K562 (cell line): ENCODE measurements around the gene GFOD1. TPM values are rescaled to one million over a fixed set of nuclear protein-coding genes. Genes with fewer than 3 reads are reported as not detected.

Source experiments
- ATAC-seq: fragments of 200-7000 bp; cut with Tn5 transposase; 3 replicates; pipeline ENCODE4 v1.9.1; 2020; ENCODE audit warnings: moderate library complexity
- BruUV-seq: library from RNA; stranded (reverse); fragments of 400-500 nt; replicated peaks from 2 replicates; lab custom pipeline; 2021; lab: Mats Ljungman, UMichigan
- CTCF ChIA-PET: fragments of 300-600 bp; formaldehyde crosslinking; extraction: SDS; loops from one replicate; lab custom pipeline; 2021; ENCODE audit warnings: low intra/inter-chr PET ratio; lab: Yijun Ruan, JAX
- POLR2A ChIA-PET: fragments of 300-600, 350-650 bp; sonication (Branson Sonifier 250); formaldehyde crosslinking; extraction: SDS; loops from one replicate; lab custom pipeline; 2021; ENCODE audit warnings: antibody characterized with exemption, inconsistent platforms; lab: Yijun Ruan, JAX
- DNase-seq, 4 experiments: peaks; one replicate each; pipeline versions ENCODE4 v3.0.0 to v3.0.0-alpha.2; 2011 to 2018; ENCODE audit warnings: low spot score in 3 of 4, mixed read lengths in 3 of 4; ENCODE audit errors: extremely low read depth in 1 of 4
- FAIRE-seq: peaks from 2 replicates; lab custom pipeline; 2011; peaks lifted over from hg19 to GRCh38; lab: Jason Lieb, UNC
- H2AFZ ChIP-seq: 2 replicates; pipeline ENCODE4 v1.6.0; 2011; ENCODE audit warnings: low read depth, low read length, control low read depth, inconsistent platforms
- H3K27ac ChIP-seq: fragments of 200-600 bp; 3 replicates; pipeline ENCODE4 v1.8.0; 2011; ENCODE audit warnings: low read depth, mild to moderate bottlenecking, control low read depth, inconsistent platforms, low read length, moderate library complexity, mixed read lengths; ENCODE audit errors: extremely low read depth
- H3K27me3 ChIP-seq, 2 experiments: fragments of 300-600 bp in 1 of 2; 2 replicates in 1 of 2; 3 replicates in 1 of 2; pipeline versions ENCODE4 v1.6.0 to v1.8.0; 2011; ENCODE audit warnings: inconsistent platforms in 2 of 2, low read length in 2 of 2, mild to moderate bottlenecking in 1 of 2, mixed read lengths in 1 of 2, moderate library complexity in 1 of 2; ENCODE audit not compliant: control insufficient read depth in 2 of 2, insufficient read depth in 2 of 2
- H3K36me3 ChIP-seq: fragments of 300-600 bp; 3 replicates; pipeline ENCODE4 v1.8.0; 2011; ENCODE audit warnings: mild to moderate bottlenecking, low read length, inconsistent platforms; ENCODE audit not compliant: control insufficient read depth, insufficient read depth
- H3K4me1 ChIP-seq, 2 experiments: fragments of 200-600 bp in 1 of 2; replicated peaks in 1 of 2; 2 replicates in 1 of 2; 3 replicates in 1 of 2; pipeline versions ENCODE4 v1.5.1 to v1.8.0; 2011; ENCODE audit warnings: inconsistent platforms in 2 of 2, low read length in 2 of 2, mild to moderate bottlenecking in 1 of 2, mixed read lengths in 1 of 2, moderate library complexity in 1 of 2; ENCODE audit not compliant: control insufficient read depth in 2 of 2, insufficient read depth in 2 of 2
- H3K4me2 ChIP-seq: 2 replicates; pipeline ENCODE4 v1.6.1; 2011; ENCODE audit warnings: low read length, control low read depth, inconsistent platforms, mixed read lengths; ENCODE audit not compliant: insufficient read depth
- H3K4me3 ChIP-seq: fragments of 200-600 bp; sonication (generic), shearing (Covaris generic); 2 replicates; pipeline ENCODE4 v1.5.1; 2016; ENCODE audit warnings: control low read depth, inconsistent platforms
- H3K79me2 ChIP-seq: fragments of 200-600 bp; 3 replicates; pipeline ENCODE4 v1.8.0; 2011; ENCODE audit warnings: low read length, inconsistent platforms; ENCODE audit not compliant: control insufficient read depth, insufficient read depth
- H3K9ac ChIP-seq, 2 experiments: 2 replicates each; pipeline versions ENCODE4 v1.6.0 to v1.6.1; 2011; ENCODE audit warnings: low read depth in 2 of 2, low read length in 2 of 2, control low read depth in 1 of 2, inconsistent platforms in 1 of 2, mild to moderate bottlenecking in 1 of 2, mixed read lengths in 1 of 2; ENCODE audit not compliant: insufficient read depth in 1 of 2
- H3K9me1 ChIP-seq: one replicate; pipeline ENCODE4 v1.6.0; 2011; ENCODE audit warnings: inconsistent platforms, mild to moderate bottlenecking, low read length, moderate library complexity; ENCODE audit not compliant: control insufficient read depth, insufficient read depth
- H3K9me3 ChIP-seq: replicated peaks from 2 replicates; pipeline ENCODE4 v1.5.1; 2011; ENCODE audit warnings: low read depth, low read length, inconsistent platforms; ENCODE audit not compliant: control insufficient read depth, insufficient read depth
- H4K20me1 ChIP-seq: replicated peaks from 2 replicates; pipeline ENCODE4 v1.6.1; 2011; ENCODE audit warnings: low read length, inconsistent platforms, mixed read lengths; ENCODE audit not compliant: control insufficient read depth, insufficient read depth
- ARID3B ChIP-seq: fragments of 250-450 bp; sonication (Bioruptor Pico); IDR thresholded peaks from 2 replicates; pipeline ENCODE4 v1.4.0; 2020; ENCODE audit warnings: borderline replicate concordance
- CBFA2T3 ChIP-seq: fragments of 450-650 bp; IDR thresholded peaks from 2 replicates; pipeline ENCODE4 v1.6.1; 2017
- ELK1 ChIP-seq: sonication (generic); formaldehyde crosslinking; IDR thresholded peaks from 2 replicates; pipeline ENCODE4 v1.8.1; 2022; ENCODE audit warnings: missing genetic modification reagents
- FOSL1 ChIP-seq: fragments of 200-800 bp; sonication (Bioruptor generic); conservative IDR thresholded peaks from 2 replicates; pipeline ENCODE4 v1.6.1; 2016; ENCODE audit warnings: missing genetic modification characterization, missing compliant biosample characterization
- FOXJ2 ChIP-seq: fragments of 200-800 bp; sonication (Bioruptor generic); IDR thresholded peaks from 2 replicates; pipeline ENCODE4 v1.6.1; 2016; ENCODE audit warnings: missing genetic modification characterization, missing compliant biosample characterization
- FOXP1 ChIP-seq: sonication (generic); formaldehyde crosslinking; IDR thresholded peaks from 2 replicates; pipeline ENCODE4 v1.8.0; 2022; ENCODE audit warnings: mild to moderate bottlenecking, missing genetic modification reagents
- GABPB2 ChIP-seq: fragments of 250-450 bp; sonication (Bioruptor Pico); conservative IDR thresholded peaks from 2 replicates; pipeline ENCODE4 v1.5.1; 2021; ENCODE audit warnings: mild to moderate bottlenecking
- MBD2 ChIP-seq: sonication (generic); IDR thresholded peaks from 2 replicates; pipeline ENCODE4 v1.6.1; 2016; ENCODE audit warnings: low read depth, borderline replicate concordance
- MTF1 ChIP-seq: fragments of 250-450 bp; sonication (Bioruptor Pico); IDR thresholded peaks from 2 replicates; pipeline ENCODE4 v1.9.0; 2021; ENCODE audit warnings: moderate library complexity, mild to moderate bottlenecking, inconsistent platforms, borderline replicate concordance
- NELFE ChIP-seq: IDR thresholded peaks from 2 replicates; pipeline ENCODE4 v1.6.1; 2011; ENCODE audit warnings: mild to moderate bottlenecking; ENCODE audit not compliant: insufficient read depth, insufficient read length
- NFIC ChIP-seq: fragments of 450-650 bp; IDR thresholded peaks from 2 replicates; pipeline ENCODE4 v1.6.1; 2017; ENCODE audit warnings: mild to moderate bottlenecking, inconsistent platforms
- NFXL1 ChIP-seq: fragments of 450-650 bp; formaldehyde crosslinking; IDR thresholded peaks from 2 replicates; pipeline ENCODE4 v1.4.0; 2021; ENCODE audit warnings: mild to moderate bottlenecking
- RBM34 ChIP-seq: fragments of 200-400 bp; formaldehyde crosslinking; IDR thresholded peaks from 2 replicates; pipeline ENCODE4 v1.6.1; 2018; ENCODE audit warnings: low read length, borderline replicate concordance; ENCODE audit not compliant: insufficient read depth
- SAP30 ChIP-seq: fragments of 200-600 bp; sonication (generic); IDR thresholded peaks from 2 replicates; pipeline ENCODE4 v1.6.1; 2012; ENCODE audit warnings: borderline replicate concordance, low read depth, mild to moderate bottlenecking, moderate library complexity, low read length, control low read depth, inconsistent platforms; ENCODE audit not compliant: insufficient read depth, poor library complexity, severe bottlenecking
- SMAD1 ChIP-seq: fragments of 150-350 bp; IDR thresholded peaks from 2 replicates; pipeline ENCODE4 v1.6.1; 2014; ENCODE audit warnings: low read length, low read depth; ENCODE audit not compliant: partially characterized antibody
- STAT5A ChIP-seq: IDR thresholded peaks from 2 replicates; pipeline ENCODE4 v1.6.1; 2012; ENCODE audit warnings: low read length, inconsistent platforms, borderline replicate concordance
- ZBTB43 ChIP-seq: sonication (generic); formaldehyde crosslinking; IDR thresholded peaks from 2 replicates; pipeline ENCODE4 v1.8.0; 2023; ENCODE audit warnings: mild to moderate bottlenecking, missing genetic modification reagents
- ZNF143 ChIP-seq: sonication (generic); formaldehyde crosslinking; IDR thresholded peaks from 2 replicates; pipeline ENCODE4 v1.9.0; 2022; ENCODE audit warnings: mild to moderate bottlenecking, missing genetic modification reagents
- ZNF24 ChIP-seq: fragments of 450-650 bp; IDR thresholded peaks from 2 replicates; pipeline ENCODE4 v1.6.1; 2016
- WGBS: fragments of 100-300 bp; shearing (Covaris generic); methylation state at CpG from one replicate; pipeline ENCODE4 v1.1.6; 2016; ENCODE audit warnings: low coverage, mixed read lengths; ENCODE audit not compliant: insufficient coverage; ENCODE audit errors: missing lambda C conversion rate; 5-methylcytosine and 5-hydroxymethylcytosine counted together
- in situ Hi-C: fragments of 300-500 bp; cut with MboI; formaldehyde crosslinking; loops from 4 replicates; pipeline ENCODE4 v1.15.0; 2018; ENCODE audit warnings: inconsistent platforms, mixed read lengths
- intact Hi-C: fragments of 100-400 bp; cut with micrococcal nuclease; formaldehyde crosslinking; loops from 2 replicates; pipeline ENCODE4 v1.14.2; 2022
- polyA plus RNA-seq, 8 experiments: library from polyadenylated mRNA; depleted of rRNA in 4 of 8; stranded (reverse) in 5 of 8; unstranded in 3 of 8; fragments of >200 nt; fragmentation: Nextera tagmentation in 2 of 8; fragmentation: Illumina TruSeq in 1 of 8; extraction: Ambion mirVana in 2 of 8; extraction: Trizol in 1 of 8; gene quantifications; 2 replicates each; pipeline versions ENCODE4 v1.2.1 to v1.2.3, GENCODE V29; 2011 to 2014; ENCODE audit warnings: inconsistent platforms in 1 of 8, missing spikeins in 1 of 8
- total RNA-seq, 7 experiments: library from RNA; depleted of rRNA in 6 of 7; stranded (reverse); fragments of >200 nt in 6 of 7; fragmentation: Illumina TruSeq in 2 of 7; extraction: Trizol in 2 of 7; gene quantifications; 2 replicates each; pipeline versions ENCODE4 v1.2.1 to v1.2.3, GENCODE V29; 2011 to 2021; ENCODE audit warnings: low replicate concordance in 1 of 7

The GFOD1 gene
- total and polyA plus RNA-seq, 9 of the 15 experiments (the other 6 are each of a cell fraction or from before 2014, with no cell fraction given): 3.8 to 12.0 (median 8.2) TPM

GRCh38 chr6:13354331-13355042 is 132.9 kb downstream of the GFOD1 start (continued):
- TF ChIP-seq STAT5A (peak; percentile 77), MBD2 (peak; percentile 49; the same call in 1 of the 2 replicates), FOXJ2 (no peak), NELFE (no peak), ZNF24 (no peak; the same call in 1 of the 2 replicates), FOSL1 (tag) (peak; percentile 78; the same call in 1 of the 2 replicates), NFIC (peak; percentile 84)

- no peaks in the 10 kb centered on the region for H3K36me3 ChIP-seq
- H3K79me2 ChIP-seq: no peaks in the 10 kb centered on the region
- in situ Hi-C loops (no loop called here), intact Hi-C loops (no loop called here)
- no peaks in the 10 kb centered on the region for H3K27me3 ChIP-seq
- DNase-seq: no peak
- H3K9me1 ChIP-seq: peaks cover 2% of the 10 kb centered on the region
- no peak overlapping the region for H3K4me3 ChIP-seq
- no peak overlapping the region for H3K4me2 ChIP-seq
- peaks cover 10% of the 10 kb centered on the region for H4K20me1 ChIP-seq
- ATAC-seq: no peak
- no peak overlapping the region for H2AFZ ChIP-seq
- H3K9me3 ChIP-seq: no peaks in the 10 kb centered on the region
- FAIRE-seq: no peak
- ChIA-PET CTCF (interaction anchor here (0.6 kb wide), 1 partner anchor 952 kb away, joined by 3 read pairs; no protein-coding TSS in a partner anchor), POLR2A (no interaction called here)
- peaks cover 18 to 38% of the 10 kb centered on the region in 2 experiments for H3K4me1 ChIP-seq
- WGBS: 85% methylated on average over 9 of the region's 9 CpGs
- no peak overlapping the region for H3K9ac ChIP-seq
- H3K27ac ChIP-seq: no peak overlapping the region
- BruUV-seq: no TSS peak
- TF ChIP-seq ZNF143 (CRISPR knock-in tag): no peak
- TF ChIP-seq SMAD1: no peak
- no peak for TF ChIP-seq NFXL1 (CRISPR knock-in tag)
- no peak for TF ChIP-seq GABPB2 (CRISPR knock-in tag)
- TF ChIP-seq ELK1 (CRISPR knock-in tag): no peak
- peak; percentile 80; the same call in 1 of the 2 replicates for TF ChIP-seq MTF1 (CRISPR knock-in tag)
- TF ChIP-seq RBM34: no peak
- no peak for TF ChIP-seq SAP30
- TF ChIP-seq ZBTB43 (CRISPR knock-in tag): no peak
- TF ChIP-seq ARID3B (CRISPR knock-in tag): no peak
- no peak for TF ChIP-seq FOXP1 (CRISPR knock-in tag)
- TF ChIP-seq CBFA2T3: no peak
These were observed 135.2 kb downstream of the GFOD1 start for GRCh38 chr6:13352165-13352564.
